A549 treated with ZK216348 at 1 μM for 4 hours (cell line): ENCODE data around the gene CCDC8. TPM values are rescaled to one million over a fixed set of nuclear protein-coding genes. Genes with fewer than 3 reads are reported as not detected.

ENCODE experiments used
- total RNA-seq: library from RNA; stranded (reverse); fragments of 200-300 nt; extraction: Qiagen RNA extraction; gene quantifications from 5 replicates; pipeline ENCODE4 v1.2.3, GENCODE V29; 2022; ENCODE audit warnings: low read depth

The CCDC8 gene, protein sequence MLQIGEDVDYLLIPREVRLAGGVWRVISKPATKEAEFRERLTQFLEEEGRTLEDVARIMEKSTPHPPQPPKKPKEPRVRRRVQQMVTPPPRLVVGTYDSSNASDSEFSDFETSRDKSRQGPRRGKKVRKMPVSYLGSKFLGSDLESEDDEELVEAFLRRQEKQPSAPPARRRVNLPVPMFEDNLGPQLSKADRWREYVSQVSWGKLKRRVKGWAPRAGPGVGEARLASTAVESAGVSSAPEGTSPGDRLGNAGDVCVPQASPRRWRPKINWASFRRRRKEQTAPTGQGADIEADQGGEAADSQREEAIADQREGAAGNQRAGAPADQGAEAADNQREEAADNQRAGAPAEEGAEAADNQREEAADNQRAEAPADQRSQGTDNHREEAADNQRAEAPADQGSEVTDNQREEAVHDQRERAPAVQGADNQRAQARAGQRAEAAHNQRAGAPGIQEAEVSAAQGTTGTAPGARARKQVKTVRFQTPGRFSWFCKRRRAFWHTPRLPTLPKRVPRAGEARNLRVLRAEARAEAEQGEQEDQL
- total RNA-seq, result not detected in 5 replicates

DNA sequence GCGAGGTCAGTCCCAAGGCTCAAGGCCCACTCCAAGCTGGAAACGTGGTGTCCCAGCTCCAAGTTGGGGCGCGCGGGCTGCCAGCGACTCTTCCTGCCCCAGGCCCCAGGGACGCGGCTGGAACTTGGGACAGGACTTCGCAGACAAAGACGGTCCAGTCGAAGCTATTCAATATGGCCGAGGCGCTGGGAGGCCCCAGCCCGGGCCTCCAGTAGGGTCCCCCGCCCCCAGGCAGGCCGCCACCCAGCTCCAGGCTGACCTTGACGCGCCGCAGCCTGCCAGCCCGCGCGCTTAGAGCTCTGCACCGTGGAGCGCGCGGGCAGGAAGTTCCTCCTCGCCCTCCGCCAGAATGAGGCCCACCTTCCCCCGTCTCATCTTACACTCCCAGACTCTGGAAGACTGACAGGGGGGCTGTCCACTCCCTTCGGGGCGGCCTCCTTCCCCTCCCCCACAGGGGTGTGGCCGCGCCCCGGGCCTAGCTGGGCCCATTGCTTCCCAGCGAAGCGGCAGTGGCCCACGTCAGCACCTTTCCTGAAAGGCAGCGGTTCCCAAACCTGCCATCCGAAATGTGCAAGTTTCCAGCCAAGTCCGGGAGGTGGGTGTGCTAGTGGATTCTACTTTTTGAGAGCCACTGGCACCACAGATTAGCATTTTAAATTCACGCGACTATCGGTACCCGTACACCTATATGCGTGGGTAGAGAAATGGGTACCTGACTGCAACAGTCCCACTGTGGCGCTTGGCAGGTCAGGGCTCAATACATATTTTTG, at the start of gene CCDC8:
TSS of gene CCDC8 (minus strand) at position 303 of the 770 bp plus-strand sequence. CDS start 754 bp downstream, outside the sequence.

DNA sequence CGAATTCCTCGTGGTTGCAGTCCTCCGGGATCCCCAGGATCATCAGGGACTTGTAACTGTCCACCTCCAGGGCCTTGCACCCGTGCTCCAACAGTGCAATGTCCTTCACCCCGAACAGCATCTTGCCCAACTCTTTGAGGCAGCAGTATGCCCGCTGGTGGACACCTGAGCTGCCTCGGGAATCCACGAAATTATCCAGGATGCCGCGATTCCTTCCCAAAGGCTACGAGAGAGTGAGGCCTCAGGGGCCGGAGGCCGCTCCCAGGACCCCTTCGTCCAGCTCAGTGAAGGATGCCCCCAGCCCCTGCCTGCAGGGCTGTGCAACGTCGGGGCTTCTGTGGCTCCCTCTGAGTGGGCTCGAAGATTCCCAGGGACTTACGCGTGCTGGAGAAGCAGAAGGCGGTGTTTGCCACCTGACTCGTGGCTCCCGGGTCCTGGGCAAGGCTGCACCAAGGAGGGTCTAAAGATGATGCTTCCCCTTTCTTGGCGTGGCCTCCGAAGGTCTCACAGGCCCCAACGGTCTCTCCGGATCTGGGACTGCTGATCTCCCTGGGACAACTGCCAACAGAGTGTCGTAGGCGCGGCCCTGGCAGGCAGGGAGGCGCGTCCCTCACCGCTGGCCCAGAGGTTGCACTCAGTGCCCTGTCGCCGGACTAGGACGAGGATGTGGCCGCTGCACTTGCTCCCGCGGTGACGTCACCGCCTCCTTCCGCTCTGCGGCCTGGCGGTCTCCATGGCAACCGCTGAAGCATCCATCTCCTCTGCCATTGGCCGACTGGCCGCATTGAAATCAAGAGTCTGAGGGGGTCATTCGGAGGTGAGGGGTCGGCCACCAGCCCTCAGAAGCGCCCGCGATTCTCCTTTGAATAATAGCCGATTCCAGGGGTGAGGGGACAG, 15.1 kb upstream of the CCDC8 start, which contains the start of gene PNMA8C:
TSS of gene PNMA8C (minus strand) at position 698 of the 897 bp plus-strand sequence. CDS start at position 121, 577 bp downstream.

Other genes with a start within 250 kb of the CCDC8 start
- 1.3 to 3.8 TPM (median 2.4 TPM) in 5 replicates for gene IGFL1, start 183.8 kb downstream of the CCDC8 start, total RNA-seq
- not detected in 5 replicates for gene HIF3A, start 116.5 kb downstream of the CCDC8 start, total RNA-seq
- 72.5 to 93.3 TPM (median 90.0 TPM) in 5 replicates for gene PPP5C, start 66.5 kb downstream of the CCDC8 start, total RNA-seq
- not detected in 5 replicates for gene PNMA8C, start 15.4 kb upstream of the CCDC8 start, total RNA-seq
- 8.1 to 11.0 TPM (median 10.6 TPM) in 5 replicates for gene PNMA8A, start 58.0 kb upstream of the CCDC8 start, total RNA-seq
- gene PNMA8B, start 82.3 kb upstream of the CCDC8 start, total RNA-seq, result not detected in 5 replicates
- gene CALM3, start 187.8 kb upstream of the CCDC8 start, total RNA-seq, result 192 to 272 TPM (median 253 TPM) in 5 replicates
- gene PTGIR, start 211.5 kb upstream of the CCDC8 start, total RNA-seq, result 0.19 TPM in 1 of 5 replicates, not detected in the others
- gene GNG8, start 222.6 kb upstream of the CCDC8 start, total RNA-seq, result not detected in 5 replicates
- 0.14 to 0.74 TPM (median 0.38 TPM) in 5 replicates for gene DACT3, start 247.6 kb upstream of the CCDC8 start, total RNA-seq